A549 (cell line): ENCODE measurements around the gene MYO5C. TPM values are rescaled to one million over a fixed set of nuclear protein-coding genes. Genes with fewer than 3 reads are reported as not detected.
A peak's percentile ranks its signal among the peaks of the same experiment; 100 is the strongest.

ENCODE experiments used
- ATAC-seq, 2 experiments: fragments of 200-7000 bp in 1 of 2; fragments of >200 bp in 1 of 2; cut with Nextera tagmentation in 1 of 2; cut with Tn5 transposase in 1 of 2; 3 replicates each; pipeline versions ENCODE4 v1.8.0 to v1.9.1; 2018 to 2020; ENCODE audit warnings: mild to moderate bottlenecking in 1 of 2, moderate library complexity in 1 of 2
- CTCF ChIA-PET: fragments of 300-600 bp; sonication (Branson Sonifier 250); formaldehyde crosslinking; extraction: SDS; loops from one replicate; lab custom pipeline; 2021; ENCODE audit warnings: antibody characterized with exemption, inconsistent platforms; lab: Yijun Ruan, JAX
- POLR2A ChIA-PET: fragments of 350-600 bp; formaldehyde crosslinking; extraction: SDS; loops from one replicate; lab custom pipeline; 2021; ENCODE audit warnings: antibody characterized with exemption, inconsistent platforms; lab: Yijun Ruan, JAX
- DNase-seq, 2 experiments: peaks; one replicate each; pipeline versions ENCODE4 v3.0.0 to v3.0.0-alpha.2; 2011 to 2016; ENCODE audit warnings: low read depth in 1 of 2, low spot score in 1 of 2
- FAIRE-seq: peaks from 2 replicates; lab custom pipeline; 2011; peaks lifted over from hg19 to GRCh38; lab: Jason Lieb, UNC
- H3K27ac ChIP-seq, 2 experiments: fragments of >200 bp; sonication (Bioruptor Twin); formaldehyde crosslinking; 3 replicates each; pipeline ENCODE4 v1.5.1; 2016 to 2017
- H3K4me1 ChIP-seq: fragments of >200 bp; sonication (Bioruptor Twin); formaldehyde crosslinking; 3 replicates; pipeline ENCODE4 v1.6.1; 2016
- H3K4me2 ChIP-seq: fragments of >200 bp; sonication (Bioruptor Twin); formaldehyde crosslinking; 3 replicates; pipeline ENCODE4 v1.6.1; 2016
- H3K4me3 ChIP-seq: fragments of >200 bp; sonication (Bioruptor Twin); formaldehyde crosslinking; 3 replicates; pipeline ENCODE4 v1.5.1; 2016
- H3K9me3 ChIP-seq: fragments of >200 bp; sonication (Bioruptor Twin); formaldehyde crosslinking; 3 replicates; pipeline ENCODE4 v1.6.1; 2016
- CEBPB ChIP-seq, 2 experiments: fragments of >200 bp in 1 of 2; sonication (Bioruptor Twin) in 1 of 2; formaldehyde crosslinking in 1 of 2; IDR thresholded peaks; 2 replicates each; pipeline ENCODE4 v1.6.1; 2012 to 2016
- CHD4 ChIP-seq: fragments of 200-600 bp; sonication (generic); IDR thresholded peaks from 2 replicates; pipeline ENCODE4 v1.6.1; 2016; ENCODE audit warnings: antibody characterized with exemption, mild to moderate bottlenecking, borderline replicate concordance
- EP300 ChIP-seq, 2 experiments: fragments of >200 bp; sonication (Bioruptor Twin); formaldehyde crosslinking; IDR thresholded peaks; 2 replicates in 1 of 2; 3 replicates in 1 of 2; pipeline ENCODE4 v1.6.1; 2016 to 2017
- HDAC2 ChIP-seq: fragments of 200-600 bp; sonication (generic); IDR thresholded peaks from 2 replicates; pipeline ENCODE4 v1.6.1; 2016
- HOXA7 ChIP-seq: fragments of 250-450 bp; sonication (Bioruptor Pico); IDR thresholded peaks from 2 replicates; pipeline ENCODE4 v1.5.0; 2020; ENCODE audit warnings: mild to moderate bottlenecking, moderate library complexity
- KDM1A ChIP-seq: fragments of 200-600 bp; sonication (generic); IDR thresholded peaks from 2 replicates; pipeline ENCODE4 v1.6.1; 2016; ENCODE audit warnings: low read depth, mild to moderate bottlenecking
- KDM5A ChIP-seq: fragments of 200-600 bp; sonication (generic); IDR thresholded peaks from 2 replicates; pipeline ENCODE4 v1.6.1; 2016; ENCODE audit warnings: antibody characterized with exemption, mild to moderate bottlenecking
- MAZ ChIP-seq: fragments of 150-350 bp; IDR thresholded peaks from 2 replicates; pipeline ENCODE4 v1.6.1; 2014; ENCODE audit warnings: antibody characterized with exemption, low read depth, low read length, borderline replicate concordance
- NR3C1 ChIP-seq: fragments of >200 bp; sonication (Bioruptor Twin); formaldehyde crosslinking; IDR thresholded peaks from 3 replicates; pipeline ENCODE4 v1.6.1; 2017
- PHF8 ChIP-seq: fragments of 200-600 bp; sonication (generic); IDR thresholded peaks from 2 replicates; pipeline ENCODE4 v1.6.1; 2016; ENCODE audit warnings: low read depth, mild to moderate bottlenecking, antibody characterized with exemption, moderate library complexity, borderline replicate concordance
- SREBF2 ChIP-seq: fragments of 450-650 bp; IDR thresholded peaks from 2 replicates; pipeline ENCODE4 v1.6.1; 2014; ENCODE audit warnings: mild to moderate bottlenecking, moderate library complexity
- TFCP2L1 ChIP-seq: fragments of 250-450 bp; sonication (Bioruptor Pico); IDR thresholded peaks from 2 replicates; pipeline ENCODE4 v1.5.0; 2021; ENCODE audit warnings: mild to moderate bottlenecking
- TP53 ChIP-seq: fragments of 250-450 bp; sonication (Bioruptor Pico); IDR thresholded peaks from 2 replicates; pipeline ENCODE4 v1.5.0; 2021; ENCODE audit warnings: mild to moderate bottlenecking, moderate library complexity
- ZC3H11A ChIP-seq: fragments of 450-650 bp; IDR thresholded peaks from 2 replicates; pipeline ENCODE4 v1.6.1; 2014; ENCODE audit warnings: antibody characterized with exemption, mild to moderate bottlenecking
- WGBS: methylation state at CpG from one replicate; pipeline ENCODE4 v1.1.6; 2017; ENCODE audit errors: missing lambda C conversion rate; 5-methylcytosine and 5-hydroxymethylcytosine counted together
- polyA plus RNA-seq, 4 experiments: library from polyadenylated mRNA; depleted of rRNA in 3 of 4; stranded (reverse); fragments of >200 nt; fragmentation: RNase III in 1 of 4; extraction: RNeasy Plus Mini Kit Qiagen cat#74134 plus additional on column Dnase treatment in 1 of 4; gene quantifications; 2 replicates in 3 of 4; 3 replicates in 1 of 4; pipeline ENCODE4 v1.2.3, GENCODE V29; 2011 to 2017
- TF ChIP-seq, protein P1 (sequence below): fragments of 150-350 bp; IDR thresholded peaks from 2 replicates; pipeline ENCODE4 v1.6.1; 2014; ENCODE audit warnings: low read depth, mild to moderate bottlenecking, low read length
- TF ChIP-seq, protein P2 (sequence below): IDR thresholded peaks from 2 replicates; pipeline ENCODE4 v1.6.1; 2012
- TF ChIP-seq, protein P3 (sequence below): fragments of >200 bp; sonication (Bioruptor Twin); formaldehyde crosslinking; IDR thresholded peaks from 3 replicates; pipeline ENCODE4 v1.6.1; 2016
- TF ChIP-seq, protein P4 (sequence below): fragments of >200 bp; sonication (Bioruptor Twin); formaldehyde crosslinking; IDR thresholded peaks from 2 replicates; pipeline ENCODE4 v1.6.1; 2016

The MYO5C gene
- polyA plus RNA-seq, 2 of the 4 experiments (the other 2 are of a cell fraction): 6.2 to 27.6 TPM

DNA sequence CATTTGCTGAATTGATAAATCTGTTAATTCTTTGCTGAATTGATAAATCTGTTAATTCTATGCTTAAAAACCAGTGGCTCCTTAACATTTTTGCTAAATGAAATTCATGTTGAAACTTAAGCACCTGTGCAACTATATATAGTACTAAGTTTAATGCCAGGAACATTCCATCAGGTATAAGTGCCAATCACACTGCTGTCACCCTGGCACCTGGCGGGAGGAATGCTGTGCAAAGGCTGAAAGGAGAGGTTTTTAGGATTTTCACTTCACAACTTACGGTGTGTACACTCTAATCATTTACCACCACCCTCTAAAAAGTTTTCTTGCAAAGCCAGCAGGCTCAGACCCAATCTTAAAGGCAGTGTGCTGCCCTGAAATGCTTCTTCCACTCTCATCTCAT lies 33.5 kb upstream of the MYO5C start:
- no peak for ATAC-seq
- 94% methylated on average over 2 of the region's 2 CpGs for WGBS
- H3K9me3 ChIP-seq: no peaks in the 10 kb centered on the region
- peaks cover 21% of the 10 kb centered on the region for H3K4me1 ChIP-seq
- no peak for DNase-seq
- POLR2A ChIA-PET: interaction anchor here (0.7 kb wide), 1 partner anchor 106 kb away, joined by 4 read pairs; no protein-coding TSS in a partner anchor
- no peak overlapping the region for H3K4me2 ChIP-seq
- H3K4me3 ChIP-seq: no peak overlapping the region
- no peak overlapping the region for H3K27ac ChIP-seq
- TF ChIP-seq HOXA7 (CRISPR knock-in tag) (no peak), ZC3H11A (no peak), KDM5A (no peak), PHF8 (no peak), TP53 (CRISPR knock-in tag) (no peak), CHD4 (no peak), MAZ (no peak), EP300 (IDR thresholded peaks at IDR 0.05) (no peak)
- TF ChIP-seq, protein P1, sequence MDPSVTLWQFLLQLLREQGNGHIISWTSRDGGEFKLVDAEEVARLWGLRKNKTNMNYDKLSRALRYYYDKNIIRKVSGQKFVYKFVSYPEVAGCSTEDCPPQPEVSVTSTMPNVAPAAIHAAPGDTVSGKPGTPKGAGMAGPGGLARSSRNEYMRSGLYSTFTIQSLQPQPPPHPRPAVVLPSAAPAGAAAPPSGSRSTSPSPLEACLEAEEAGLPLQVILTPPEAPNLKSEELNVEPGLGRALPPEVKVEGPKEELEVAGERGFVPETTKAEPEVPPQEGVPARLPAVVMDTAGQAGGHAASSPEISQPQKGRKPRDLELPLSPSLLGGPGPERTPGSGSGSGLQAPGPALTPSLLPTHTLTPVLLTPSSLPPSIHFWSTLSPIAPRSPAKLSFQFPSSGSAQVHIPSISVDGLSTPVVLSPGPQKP: no peak
- FAIRE-seq: no peak
- CTCF ChIA-PET: interaction anchor here (0.6 to 0.7 kb wide), 2 partner anchors 271 to 386 kb away, joined by 3 read pairs; no protein-coding TSS in a partner anchor

DNA sequence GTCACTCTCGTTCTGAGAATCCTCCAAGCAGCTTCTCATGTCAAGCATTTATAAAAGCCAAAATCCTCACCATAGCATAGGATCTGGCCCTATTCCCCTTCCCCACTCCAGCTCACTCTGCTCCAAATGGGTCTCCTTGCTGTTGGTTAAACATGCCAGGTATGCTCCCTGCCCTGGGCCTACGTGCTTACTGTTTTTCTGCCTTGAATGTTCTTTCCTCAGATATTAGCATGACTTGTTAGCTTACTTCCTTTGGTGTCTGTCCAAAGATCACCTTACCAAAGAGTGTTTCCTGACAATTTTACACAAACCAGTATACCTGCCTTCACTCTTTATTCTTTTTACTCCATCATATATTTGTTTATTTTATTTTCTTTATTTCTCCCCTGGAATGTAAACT lies 33.1 kb upstream of the MYO5C start:
- Histone ChIP-seq H3K9me3 (no peaks in the 10 kb centered on the region), H3K4me2 (no peak overlapping the region)
- CTCF ChIA-PET: interaction anchor here (0.7 to 2.7 kb wide), 6 partner anchors 38 to 406 kb away, joined by 3 to 16 read pairs (median 3); no protein-coding TSS in a partner anchor
- no peak for DNase-seq
- TF ChIP-seq, protein P2, sequence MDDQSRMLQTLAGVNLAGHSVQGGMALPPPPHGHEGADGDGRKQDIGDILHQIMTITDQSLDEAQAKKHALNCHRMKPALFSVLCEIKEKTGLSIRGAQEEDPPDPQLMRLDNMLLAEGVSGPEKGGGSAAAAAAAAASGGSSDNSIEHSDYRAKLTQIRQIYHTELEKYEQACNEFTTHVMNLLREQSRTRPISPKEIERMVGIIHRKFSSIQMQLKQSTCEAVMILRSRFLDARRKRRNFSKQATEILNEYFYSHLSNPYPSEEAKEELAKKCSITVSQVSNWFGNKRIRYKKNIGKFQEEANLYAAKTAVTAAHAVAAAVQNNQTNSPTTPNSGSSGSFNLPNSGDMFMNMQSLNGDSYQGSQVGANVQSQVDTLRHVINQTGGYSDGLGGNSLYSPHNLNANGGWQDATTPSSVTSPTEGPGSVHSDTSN: no peak
- no peak for TF ChIP-seq KDM1A
- TF ChIP-seq, protein P3, sequence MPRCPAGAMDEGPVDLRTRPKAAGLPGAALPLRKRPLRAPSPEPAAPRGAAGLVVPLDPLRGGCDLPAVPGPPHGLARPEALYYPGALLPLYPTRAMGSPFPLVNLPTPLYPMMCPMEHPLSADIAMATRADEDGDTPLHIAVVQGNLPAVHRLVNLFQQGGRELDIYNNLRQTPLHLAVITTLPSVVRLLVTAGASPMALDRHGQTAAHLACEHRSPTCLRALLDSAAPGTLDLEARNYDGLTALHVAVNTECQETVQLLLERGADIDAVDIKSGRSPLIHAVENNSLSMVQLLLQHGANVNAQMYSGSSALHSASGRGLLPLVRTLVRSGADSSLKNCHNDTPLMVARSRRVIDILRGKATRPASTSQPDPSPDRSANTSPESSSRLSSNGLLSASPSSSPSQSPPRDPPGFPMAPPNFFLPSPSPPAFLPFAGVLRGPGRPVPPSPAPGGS: no peak
- TF ChIP-seq TP53 (CRISPR knock-in tag): no peak
- no peak for TF ChIP-seq SREBF2
- TF ChIP-seq HDAC2: no peak
- TF ChIP-seq, all 56 proteins: peak for 0
- H3K4me3 ChIP-seq: no peak overlapping the region
- H3K27ac ChIP-seq: no peak overlapping the region
- FAIRE-seq (no peak), ATAC-seq (no peak)
- POLR2A ChIA-PET: no interaction called here
- H3K4me1 ChIP-seq: peaks cover 16% of the 10 kb centered on the region
- WGBS: 97% methylated on average over 2 of the region's 2 CpGs

DNA sequence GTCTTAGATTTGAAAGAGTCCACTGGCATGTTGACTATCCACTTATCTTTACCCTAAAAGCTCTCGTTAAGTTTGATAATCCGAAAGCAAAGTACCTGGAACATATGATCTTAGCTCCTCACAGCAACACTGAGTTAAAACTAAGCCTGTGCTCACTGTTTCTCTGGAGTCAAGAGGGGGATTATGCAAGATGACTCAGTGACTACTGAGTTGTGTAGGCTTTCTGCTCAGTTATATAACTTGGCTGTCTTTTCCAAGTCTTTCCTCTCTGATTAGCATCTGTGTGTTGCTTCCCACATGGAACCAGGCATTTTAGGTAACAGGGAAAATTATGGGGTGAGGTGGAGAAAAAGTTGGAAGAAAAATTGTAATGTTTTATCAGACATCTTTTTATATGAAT lies 31.2 kb upstream of the MYO5C start:
- no peak overlapping the region for H3K27ac ChIP-seq
- H3K4me1 ChIP-seq: peaks cover 3% of the 10 kb centered on the region
- H3K4me3 ChIP-seq: no peak overlapping the region
- no peaks in the 10 kb centered on the region for H3K9me3 ChIP-seq
- ChIA-PET CTCF (interaction anchor here (0.9 to 2.7 kb wide), 4 partner anchors 8 to 408 kb away, joined by 3 to 16 read pairs (median 8); no protein-coding TSS in a partner anchor), POLR2A (no interaction called here)
- WGBS: 96% methylated on average over 2 of the region's 2 CpGs
- DNase-seq: no peak
- no peak for TF ChIP-seq NR3C1
- TF ChIP-seq, protein P4, sequence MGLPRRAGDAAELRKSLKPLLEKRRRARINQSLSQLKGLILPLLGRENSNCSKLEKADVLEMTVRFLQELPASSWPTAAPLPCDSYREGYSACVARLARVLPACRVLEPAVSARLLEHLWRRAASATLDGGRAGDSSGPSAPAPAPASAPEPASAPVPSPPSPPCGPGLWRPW: no peak
- 0 out of 4 replicates have a peak, but pooled peaks of 1 of the 2 experiments have one; percentile 20 for TF ChIP-seq CEBPB (IDR thresholded peaks at IDR 0.05)
- no peak for TF ChIP-seq TFCP2L1 (CRISPR knock-in tag)
- TF ChIP-seq, all 56 proteins: peak for 1
- ATAC-seq (no peak), FAIRE-seq (peak; percentile 13)
- no peak overlapping the region for H3K4me2 ChIP-seq
